Activated CD4-positive, CD25-positive, alpha-beta regulatory T cell (primary cell): ENCODE measurements around the gene H2AZ2.

Experiments used
- DNase-seq, 4 experiments: peaks; one replicate each; lab custom pipeline; 2025; lab: John Stamatoyannopoulos, UW

The H2AZ2 gene

GRCh38 chr7:44784364-44784763 is 63.5 kb downstream of the H2AZ2 start:
- DNase-seq: no peak

DNA sequence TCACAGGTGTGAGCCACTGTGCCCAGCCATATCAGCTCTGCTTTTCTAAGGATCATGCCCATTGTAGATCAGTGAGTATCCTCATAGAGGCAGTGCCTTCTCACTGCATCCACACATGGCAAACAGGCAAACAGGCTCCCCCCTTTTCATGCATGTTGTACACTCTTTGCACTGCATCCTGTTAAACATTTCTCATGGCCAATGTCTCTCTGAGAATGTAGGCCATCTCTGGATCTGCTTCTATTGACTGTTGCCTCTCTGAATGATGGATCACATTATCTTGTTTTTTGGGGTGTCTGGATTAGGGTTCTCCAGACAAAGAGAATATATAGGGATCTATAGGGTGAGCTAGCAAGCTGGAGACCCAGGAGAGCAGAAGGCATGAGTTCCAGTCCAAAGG is 64.5 kb downstream of the H2AZ2 start:
- no peak for DNase-seq

GRCh38 chr7:44782460-44782859 is 65.4 kb downstream of the H2AZ2 start:
- no peak for DNase-seq
